SK-MEL-5 (cell line): ENCODE results near the gene RAB22A. TPM values are rescaled to one million over a fixed set of nuclear protein-coding genes. Genes with fewer than 3 reads are reported as not detected.

Source experiments
- total RNA-seq: library from RNA; depleted of rRNA; stranded (reverse); fragments of >200 nt; shearing (Covaris generic); gene quantifications from 2 replicates; pipeline ENCODE4 v1.2.3, GENCODE V29; 2014; rRNA removed

RAB22A gene
- total RNA-seq, 1 experiment from 2014 or later, result 18.0 TPM

Other genes starting within 250 kb of the RAB22A start
- gene ANKRD60, start 81.1 kb upstream of the RAB22A start, total RNA-seq, result not detected in 2 replicates
- 26.7 and 27.8 TPM in 2 replicates for gene VAPB, start 79.5 kb downstream of the RAB22A start, total RNA-seq
- gene APCDD1L, start 205.7 kb downstream of the RAB22A start, total RNA-seq, result not detected in 2 replicates